Measurements from ENCODE around the gene ROBO1. TPM values are rescaled to one million over a fixed set of nuclear protein-coding genes. Genes with fewer than 3 reads are reported as not detected.

ROBO1 gene
- total RNA-seq, 1 donor from 2014 or later: 31.7 TPM

GRCh38 chr3:79497447-79498111 lies 270.2 kb downstream of the ROBO1 start:
- H3K4me3 ChIP-seq (ENCODE audit: low read depth, low read length): no peak overlapping the region
- no peak for DNase-seq (ENCODE audit: low read depth)
- no peaks in the 10 kb centered on the region for H3K27me3 ChIP-seq (ENCODE audit: control insufficient read depth, insufficient read depth, low read length)
- H3K36me3 ChIP-seq (ENCODE audit: control insufficient read depth, insufficient read depth, low read length): no peaks in the 10 kb centered on the region
- peak; percentile 70 for TF ChIP-seq CTCF (IDR thresholded peaks at IDR 0.05; ENCODE audit: insufficient read depth, low read length, poor library complexity, severe bottlenecking)

- DNase-seq (ENCODE audit: low read depth): no peak
- H3K4me3 ChIP-seq (ENCODE audit: low read depth, low read length): no peak overlapping the region
Measured at GRCh38 chr3:79491029-79491641, 276.7 kb downstream of the ROBO1 start.

GRCh38 chr3:79490165-79491028 lies 277.4 kb downstream of the ROBO1 start:
- no peaks in the 10 kb centered on the region for H3K36me3 ChIP-seq (ENCODE audit: control insufficient read depth, insufficient read depth, low read length)
- H3K4me3 ChIP-seq (ENCODE audit: low read depth, low read length): no peak overlapping the region
- no peak for DNase-seq (ENCODE audit: low read depth)
- H3K27me3 ChIP-seq (ENCODE audit: control insufficient read depth, insufficient read depth, low read length): no peaks in the 10 kb centered on the region
- no peak for TF ChIP-seq CTCF (IDR thresholded peaks at IDR 0.05; ENCODE audit: insufficient read depth, low read length, poor library complexity, severe bottlenecking)

More at GRCh38 chr3:79491029-79491641, 276.7 kb downstream of the ROBO1 start:
- no peaks in the 10 kb centered on the region for H3K27me3 ChIP-seq (ENCODE audit: control insufficient read depth, insufficient read depth, low read length)
- no peaks in the 10 kb centered on the region for H3K36me3 ChIP-seq (ENCODE audit: control insufficient read depth, insufficient read depth, low read length)
- TF ChIP-seq CTCF (IDR thresholded peaks at IDR 0.05; ENCODE audit: insufficient read depth, low read length, poor library complexity, severe bottlenecking): no peak

- H3K4me3 ChIP-seq (ENCODE audit: low read depth, low read length): no peak overlapping the region
- TF ChIP-seq CTCF (IDR thresholded peaks at IDR 0.05; ENCODE audit: insufficient read depth, low read length, poor library complexity, severe bottlenecking): no peak
- H3K27me3 ChIP-seq (ENCODE audit: control insufficient read depth, insufficient read depth, low read length): no peaks in the 10 kb centered on the region
- no peak for DNase-seq (ENCODE audit: low read depth)
- H3K36me3 ChIP-seq (ENCODE audit: control insufficient read depth, insufficient read depth, low read length): no peaks in the 10 kb centered on the region
Measured at GRCh38 chr3:79488407-79488806, 279.4 kb downstream of the ROBO1 start.

- H3K4me3 ChIP-seq (ENCODE audit: low read depth, low read length): no peak overlapping the region
- no peak for DNase-seq (ENCODE audit: low read depth)
- no peaks in the 10 kb centered on the region for H3K27me3 ChIP-seq (ENCODE audit: control insufficient read depth, insufficient read depth, low read length)
- H3K36me3 ChIP-seq (ENCODE audit: control insufficient read depth, insufficient read depth, low read length): no peaks in the 10 kb centered on the region
- TF ChIP-seq CTCF (IDR thresholded peaks at IDR 0.05; ENCODE audit: insufficient read depth, low read length, poor library complexity, severe bottlenecking): no peak
Measured at GRCh38 chr3:79480746-79481145, 287.1 kb downstream of the ROBO1 start.
